HG03460 (cell line): ENCODE results near the gene PLEKHA1.

ENCODE experiments used
- ATAC-seq: cut with Tn5 transposase; IDR thresholded peaks from one replicate; pipeline ENCODE4 v1.9.1; 2021; ENCODE audit not compliant: unreplicated experiment

Gene PLEKHA1

GRCh38 chr10:122375679-122376160 is 1.2 kb downstream of the PLEKHA1 start:
- ATAC-seq, result no peak

- ATAC-seq, result no peak
Measured at GRCh38 chr10:122376364-122376961, 2.0 kb downstream of the PLEKHA1 start.

- ATAC-seq, result no peak
Measured at GRCh38 chr10:122379041-122379440, 4.5 kb downstream of the PLEKHA1 start.

- no peak for ATAC-seq
Measured at GRCh38 chr10:122379537-122379936, 5.0 kb downstream of the PLEKHA1 start.

GRCh38 chr10:122380703-122381102 is 6.2 kb downstream of the PLEKHA1 start:
- no peak for ATAC-seq

- no peak for ATAC-seq
Measured at GRCh38 chr10:122381680-122382079, 7.2 kb downstream of the PLEKHA1 start.

GRCh38 chr10:122386514-122386913 is 12.0 kb downstream of the PLEKHA1 start:
- no peak for ATAC-seq

- ATAC-seq, result no peak
Measured at GRCh38 chr10:122387572-122387971, 13.1 kb downstream of the PLEKHA1 start.

- no peak for ATAC-seq
Measured at GRCh38 chr10:122388287-122388997, 13.9 kb downstream of the PLEKHA1 start.

GRCh38 chr10:122390271-122390670 is 15.8 kb downstream of the PLEKHA1 start:
- no peak for ATAC-seq

- no peak for ATAC-seq
Measured at GRCh38 chr10:122390679-122391078, 16.2 kb downstream of the PLEKHA1 start.

- ATAC-seq, result no peak
Measured at GRCh38 chr10:122391875-122392274, 17.4 kb downstream of the PLEKHA1 start.

GRCh38 chr10:122392835-122393234 is 18.3 kb downstream of the PLEKHA1 start:
- no peak for ATAC-seq

- no peak for ATAC-seq
Measured at GRCh38 chr10:122393288-122393687, 18.8 kb downstream of the PLEKHA1 start.

GRCh38 chr10:122402548-122403131 is 28.1 kb downstream of the PLEKHA1 start:
- no peak for ATAC-seq

- ATAC-seq, result no peak
Measured at GRCh38 chr10:122404576-122404975, 30.1 kb downstream of the PLEKHA1 start.

GRCh38 chr10:122407375-122408125 is 33.0 kb downstream of the PLEKHA1 start:
- no peak for ATAC-seq

GRCh38 chr10:122413327-122413726 is 38.8 kb downstream of the PLEKHA1 start:
- ATAC-seq, result no peak

GRCh38 chr10:122417667-122418066 is 43.2 kb downstream of the PLEKHA1 start:
- ATAC-seq, result no peak

GRCh38 chr10:122419016-122419415 is 44.5 kb downstream of the PLEKHA1 start:
- no peak for ATAC-seq

- no peak for ATAC-seq
Measured at GRCh38 chr10:122419876-122420623, 45.5 kb downstream of the PLEKHA1 start.
